CD8-positive, alpha-beta memory T cell (primary cell): ENCODE data around the gene GRAMD2A. TPM values are rescaled to one million over a fixed set of nuclear protein-coding genes. Genes with fewer than 3 reads are reported as not detected.

Source experiments
- polyA plus RNA-seq: library from polyadenylated mRNA; unstranded; fragments of 300-500 nt; fragmentation: Illumina TruSeq; gene quantifications from one replicate; pipeline ENCODE4 v1.2.3, GENCODE V29; 2021
- total RNA-seq, 2 experiments: library from RNA; stranded (reverse); gene quantifications; one replicate each; pipeline ENCODE4 v1.2.3, GENCODE V29; 2021

GRAMD2A gene
- total and polyA plus RNA-seq, 3 experiments from 2014 or later = not detected

Other genes starting within 250 kb of the GRAMD2A start
- 10 to 100 TPM; 22.0 to 22.2 TPM for gene MYO9A, start 79.6 kb downstream of the GRAMD2A start, total RNA-seq
- gene MYO9A, start 79.6 kb downstream of the GRAMD2A start, polyA plus RNA-seq = 20.3 TPM
- 1 to 10 TPM; 2.7 to 3.0 TPM for gene SENP8, start 79.4 kb downstream of the GRAMD2A start, total RNA-seq
- gene SENP8, start 79.4 kb downstream of the GRAMD2A start, polyA plus RNA-seq = 0.83 TPM
- 1,000 to 10,000 TPM; 2,146 to 2,187 TPM for gene PKM, start 33.4 kb upstream of the GRAMD2A start, total RNA-seq
- 337 TPM for gene PKM, start 33.4 kb upstream of the GRAMD2A start, polyA plus RNA-seq
- gene PARP6, start 74.8 kb upstream of the GRAMD2A start, total RNA-seq = 10 to 100 TPM; 59.4 to 63.9 TPM
- gene PARP6, start 74.8 kb upstream of the GRAMD2A start, polyA plus RNA-seq = 30.0 TPM
- gene CELF6, start 122.4 kb upstream of the GRAMD2A start, total RNA-seq = under 1 TPM; 0.53 to 0.68 TPM
- not detected for gene CELF6, start 122.4 kb upstream of the GRAMD2A start, polyA plus RNA-seq
- gene HEXA, start 178.2 kb upstream of the GRAMD2A start, total RNA-seq = 10 to 100 TPM; 75.0 to 80.5 TPM
- 83.0 TPM for gene HEXA, start 178.2 kb upstream of the GRAMD2A start, polyA plus RNA-seq
- gene TMEM202, start 200.5 kb upstream of the GRAMD2A start, total RNA-seq = not detected
- gene TMEM202, start 200.5 kb upstream of the GRAMD2A start, polyA plus RNA-seq = not detected